Panc1 (cell line): Measurements from ENCODE around the gene RSAD1. TPM values are rescaled to one million over a fixed set of nuclear protein-coding genes. Genes with fewer than 3 reads are reported as not detected.

ENCODE experiments used
- ATAC-seq: fragments of 200-7000 bp; cut with Tn5 transposase; 2 replicates; pipeline ENCODE4 v1.9.1; 2020; ENCODE audit warnings: mild to moderate bottlenecking, moderate library complexity
- BruUV-seq: library from RNA; stranded (reverse); fragments of 400-500 nt; replicated peaks from 2 replicates; lab custom pipeline; 2021; lab: Mats Ljungman, UMichigan
- CTCF ChIA-PET: fragments of 300-600 bp; sonication (Branson Sonifier 250); formaldehyde crosslinking; loops from one replicate; lab custom pipeline; 2022; ENCODE audit warnings: antibody characterized with exemption; lab: Charles Lee
- POLR2A ChIA-PET: fragments of 300-600 bp; sonication (Branson Sonifier 250); formaldehyde crosslinking; loops from one replicate; lab custom pipeline; 2022; ENCODE audit warnings: antibody characterized with exemption; lab: Charles Lee
- DNase-seq: peaks from one replicate; pipeline ENCODE4 v3.0.0-alpha.2; 2010; ENCODE audit warnings: low read depth, low spot score
- H3K27ac ChIP-seq: 2 replicates; pipeline ENCODE4 v1.5.1; 2011; ENCODE audit warnings: mild to moderate bottlenecking, low read length, inconsistent platforms
- H3K27me3 ChIP-seq: fragments of 200-500 bp; sonication (Bioruptor generic); 2 replicates; pipeline ENCODE4 v1.6.0; 2014; ENCODE audit warnings: low read length, inconsistent platforms; ENCODE audit not compliant: control insufficient read depth, insufficient read depth
- H3K36me3 ChIP-seq: fragments of 200-500 bp; sonication (Bioruptor generic); 2 replicates; pipeline ENCODE4 v1.5.1; 2014; ENCODE audit warnings: inconsistent platforms, mild to moderate bottlenecking, low read length, moderate library complexity; ENCODE audit not compliant: control insufficient read depth, insufficient read depth
- H3K4me1 ChIP-seq: 2 replicates; pipeline ENCODE4 v1.5.1; 2011; ENCODE audit warnings: inconsistent platforms, mild to moderate bottlenecking, low read length, moderate library complexity; ENCODE audit not compliant: control insufficient read depth, insufficient read depth
- H3K4me3 ChIP-seq, 2 experiments: 2 replicates each; pipeline ENCODE4 v1.5.1; 2011 to 2012; ENCODE audit warnings: low read depth in 2 of 2, low read length in 2 of 2, mild to moderate bottlenecking in 2 of 2, inconsistent platforms in 1 of 2, moderate library complexity in 1 of 2
- H3K9me3 ChIP-seq: fragments of 200-500 bp; sonication (Bioruptor generic); 2 replicates; pipeline ENCODE4 v1.5.1; 2014; ENCODE audit warnings: low read depth, mild to moderate bottlenecking, inconsistent platforms, low read length, moderate library complexity; ENCODE audit not compliant: control insufficient read depth, insufficient read depth
- CTCF ChIP-seq: fragments of 450-650 bp; IDR thresholded peaks from 2 replicates; pipeline ENCODE4 v1.5.1; 2017; ENCODE audit warnings: mild to moderate bottlenecking
- POLR2AphosphoS5 ChIP-seq: IDR thresholded peaks from 2 replicates; pipeline ENCODE4 v1.6.1; 2012; ENCODE audit warnings: mild to moderate bottlenecking, low read depth, low read length, moderate library complexity
- REST ChIP-seq, 2 experiments: IDR thresholded peaks; 2 replicates each; pipeline ENCODE4 v1.6.1; 2011 to 2012; ENCODE audit warnings: low read depth in 2 of 2, control low read depth in 1 of 2, low read length in 1 of 2, mild to moderate bottlenecking in 1 of 2, moderate library complexity in 1 of 2; ENCODE audit not compliant: insufficient read depth in 1 of 2
- SIN3A ChIP-seq: IDR thresholded peaks from 2 replicates; pipeline ENCODE4 v1.6.1; 2012; ENCODE audit warnings: low read depth, mild to moderate bottlenecking, low read length, moderate library complexity, borderline replicate concordance; ENCODE audit not compliant: insufficient read depth
- TCF7L2 ChIP-seq: IDR thresholded peaks from 2 replicates; pipeline ENCODE4 v1.6.1; 2011; ENCODE audit warnings: mild to moderate bottlenecking, low read depth, low read length, inconsistent platforms
- in situ Hi-C: cut with HindIII; loops from 2 replicates; pipeline ENCODE4 v1.10.0; 2016; ENCODE audit warnings: low sequenced_read_pairs, low pct_unique_long_range_greater_than_20kb
- intact Hi-C: fragments of 100-400 bp; cut with micrococcal nuclease; formaldehyde crosslinking; loops from one replicate; pipeline ENCODE4 v1.10.0; 2022; ENCODE audit not compliant: unreplicated experiment
- total RNA-seq: library from RNA; stranded (reverse); gene quantifications from one replicate; pipeline ENCODE4 v1.2.1, GENCODE V29; 2021; ENCODE audit not compliant: unreplicated experiment

The RSAD1 gene
- total RNA-seq, 1 experiment from 2014 or later = 40.2 TPM

DNA sequence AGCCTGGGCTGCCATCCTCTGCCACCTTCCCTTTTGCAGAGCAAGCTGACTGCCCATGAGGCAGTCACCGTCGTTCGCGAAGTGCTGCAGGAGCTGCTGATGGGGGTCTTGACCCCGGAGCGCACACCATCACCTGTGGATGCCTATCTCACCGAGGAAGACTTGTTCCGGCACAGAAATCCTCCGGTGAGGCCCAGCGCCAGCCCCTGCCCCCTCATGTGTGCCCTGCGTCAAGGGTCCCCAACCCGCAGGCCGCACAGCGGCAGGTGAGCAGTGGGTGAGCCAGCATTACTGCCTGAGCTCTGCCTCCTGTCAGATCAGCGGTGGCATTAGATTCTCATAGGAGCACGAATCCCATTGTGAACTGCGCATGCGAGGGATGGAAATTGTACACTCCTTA, 46.2 kb downstream of the RSAD1 start:
- Histone ChIP-seq H3K27me3 (no peaks in the 10 kb centered on the region), H3K9me3 (no peaks in the 10 kb centered on the region), H3K4me3 (no peak overlapping the region), H3K36me3 (no peaks in the 10 kb centered on the region), H3K27ac (no peak overlapping the region), H3K4me1 (no peaks in the 10 kb centered on the region)
- intact Hi-C loops (no loop called here), in situ Hi-C loops (no loop called here)
- ChIA-PET POLR2A (no interaction called here), CTCF (no interaction called here)
- ATAC-seq (no peak), DNase-seq (no peak)
- BruUV-seq = no TSS peak
- no peak for TF ChIP-seq SIN3A
- TF ChIP-seq TCF7L2 = no peak

GRCh38 chr17:50527155-50527762, 48.6 kb downstream of the RSAD1 start:
- in situ Hi-C loops = no loop called here
- no peaks in the 10 kb centered on the region for H3K27me3 ChIP-seq

More at GRCh38 chr17:50527155-50527762, 48.6 kb downstream of the RSAD1 start:
- ChIA-PET CTCF (no interaction called here), POLR2A (interaction anchor here (0.7 kb wide), 1 partner anchor 23 kb away, joined by 3 read pairs; no protein-coding TSS in a partner anchor)
- TF ChIP-seq TCF7L2 = no peak
- TF ChIP-seq CTCF = no peak
- TF ChIP-seq SIN3A = no peak
- no peak for TF ChIP-seq POLR2AphosphoS5
- no peak for TF ChIP-seq REST (IDR thresholded peaks at IDR 0.05; ENCODE audit: insufficient read depth in 1 of 2, low read depth in 2 of 2, low read length in 1 of 2)
- H3K27ac ChIP-seq = no peak overlapping the region
- intact Hi-C loops = no loop called here
- H3K36me3 ChIP-seq = no peaks in the 10 kb centered on the region
- ATAC-seq (no peak), DNase-seq (no peak)
- H3K9me3 ChIP-seq = no peaks in the 10 kb centered on the region
- no TSS peak for BruUV-seq
- no peak overlapping the region for H3K4me3 ChIP-seq
- peaks cover 4% of the 10 kb centered on the region for H3K4me1 ChIP-seq
